Ascending aorta (tissue), 2 donors: ENCODE measurements around the gene ECHS1. TPM values are rescaled to one million over a fixed set of nuclear protein-coding genes. Genes with fewer than 3 reads are reported as not detected.

Experiments
- DNase-seq, 2 donors: peaks; one replicate each; pipeline ENCODE4 v3.0.0-alpha.2; 2019; ENCODE audit warnings: low spot score in 2 of 2
- H3K27ac ChIP-seq, 2 donors: fragments of 200-600 bp; sonication (generic); one replicate each; pipeline ENCODE4 v1.5.1; 2016 to 2017; ENCODE audit warnings: mild to moderate bottlenecking in 1 of 2
- H3K27me3 ChIP-seq: fragments of 200-600 bp; sonication (generic); one replicate; pipeline ENCODE4 v1.5.1; 2017
- H3K36me3 ChIP-seq, 2 donors: fragments of 200-600 bp; sonication (generic); one replicate each; pipeline ENCODE4 v1.5.1; 2016
- H3K4me1 ChIP-seq, 2 donors: fragments of 200-600 bp; sonication (generic); one replicate each; pipeline ENCODE4 v1.5.1; 2016 to 2017; ENCODE audit warnings: mild to moderate bottlenecking in 1 of 2
- H3K4me3 ChIP-seq, 2 donors: fragments of 200-600 bp; sonication (generic); one replicate each; pipeline ENCODE4 v1.5.1; 2016 to 2017; ENCODE audit warnings: mild to moderate bottlenecking in 1 of 2
- H3K9me3 ChIP-seq, 2 donors: fragments of 200-600 bp; sonication (generic); one replicate each; pipeline ENCODE4 v1.5.1; 2016
- CTCF ChIP-seq, 3 experiments: fragments of 200-600 bp in 2 of 3; fragments of 450-650 bp in 1 of 3; sonication (generic) in 2 of 3; IDR thresholded peaks; one replicate each; pipeline ENCODE4 v1.5.1; 2016 to 2019; ENCODE audit warnings: antibody characterized with exemption in 3 of 3, mild to moderate bottlenecking in 1 of 3, moderate library complexity in 1 of 3
- intact Hi-C: fragments of 100-400 bp; cut with DNase I; formaldehyde crosslinking; loops from one replicate; pipeline ENCODE4 v1.15.1; 2023
- total RNA-seq: library from RNA; depleted of rRNA; stranded (reverse); fragments of >200 nt; gene quantifications from one replicate; pipeline ENCODE4 v1.1.0, GENCODE V29; 2016

ECHS1 gene
- total RNA-seq, 1 donor from 2014 or later: 68.0 TPM

- DNase-seq: no peak
- Histone ChIP-seq H3K27ac (no peak overlapping the region), H3K27me3 (no peaks in the 10 kb centered on the region), H3K36me3 (peaks cover 43 to 75% of the 10 kb centered on the region in 2 donors), H3K9me3 (no peaks in the 10 kb centered on the region), H3K4me1 (no peaks in the 10 kb centered on the region), H3K4me3 (no peak overlapping the region)
- intact Hi-C loops: no loop called here
- TF ChIP-seq CTCF (IDR thresholded peaks at IDR 0.05): no peak
Observed at GRCh38 chr10:133401981-133402725, 29.0 kb upstream of the ECHS1 start.

GRCh38 chr10:133401500-133401899 lies 28.3 kb upstream of the ECHS1 start:
- DNase-seq: peak in 1 of 2 donors; percentile 42
- TF ChIP-seq CTCF (IDR thresholded peaks at IDR 0.05): no peak
- Histone ChIP-seq H3K27me3 (no peaks in the 10 kb centered on the region), H3K4me1 (no peaks in the 10 kb centered on the region), H3K4me3 (no peak overlapping the region), H3K36me3 (peaks cover 43 to 75% of the 10 kb centered on the region in 2 donors), H3K9me3 (no peaks in the 10 kb centered on the region), H3K27ac (no peak overlapping the region)
- intact Hi-C loops: no loop called here

- DNase-seq: no peak
- TF ChIP-seq CTCF (IDR thresholded peaks at IDR 0.05): no peak
- Histone ChIP-seq H3K9me3 (no peaks in the 10 kb centered on the region), H3K4me1 (no peaks in the 10 kb centered on the region), H3K27ac (no peak overlapping the region), H3K36me3 (peaks cover 43 to 74% of the 10 kb centered on the region in 2 donors), H3K4me3 (no peak overlapping the region), H3K27me3 (no peaks in the 10 kb centered on the region)
- intact Hi-C loops: no loop called here
Observed at GRCh38 chr10:133400624-133401424, 27.7 kb upstream of the ECHS1 start.

- Histone ChIP-seq H3K9me3 (no peaks in the 10 kb centered on the region), H3K27me3 (no peaks in the 10 kb centered on the region), H3K4me1 (peaks cover 0 to 10% of the 10 kb centered on the region in 2 donors), H3K36me3 (peaks cover 43 to 72% of the 10 kb centered on the region in 2 donors), H3K27ac (no peak overlapping the region), H3K4me3 (no peak overlapping the region)
- no peak for TF ChIP-seq CTCF (IDR thresholded peaks at IDR 0.05)
- no peak for DNase-seq
- intact Hi-C loops: no loop called here
Observed at GRCh38 chr10:133399123-133399601, 26.0 kb upstream of the ECHS1 start.

- no peak overlapping the region for H3K4me3 ChIP-seq
- TF ChIP-seq CTCF (IDR thresholded peaks at IDR 0.05): no peak
- H3K36me3 ChIP-seq: peaks cover 39 to 63% of the 10 kb centered on the region in 2 donors
- H3K27ac ChIP-seq: no peak overlapping the region
- no peaks in the 10 kb centered on the region for H3K9me3 ChIP-seq
- H3K4me1 ChIP-seq: peaks cover 0 to 14% of the 10 kb centered on the region in 2 donors
- intact Hi-C loops: no loop called here
- no peaks in the 10 kb centered on the region for H3K27me3 ChIP-seq
- DNase-seq: no peak
Observed at GRCh38 chr10:133397938-133398337, 24.8 kb upstream of the ECHS1 start.
